ENCODE measurements around the gene OR5B21.

DNA sequence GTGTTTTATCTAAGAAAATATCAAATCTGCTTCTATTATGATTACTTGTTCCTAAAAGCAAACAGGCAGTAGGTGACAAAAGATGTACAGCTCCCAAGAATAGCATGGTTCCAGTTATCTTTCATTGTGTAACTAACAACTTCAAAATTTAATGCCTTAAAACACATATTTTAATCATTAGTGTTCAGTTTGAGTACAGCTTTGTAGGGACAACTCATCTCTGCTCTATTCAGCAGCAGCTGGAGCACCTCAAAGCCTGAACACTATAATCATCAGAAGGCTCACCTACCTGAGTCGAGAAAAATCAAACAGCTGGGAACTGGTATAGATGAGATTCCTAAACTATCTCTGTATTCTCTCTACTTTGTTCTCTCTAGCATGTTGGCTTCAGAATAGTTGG is 41.6 kb downstream of the OR5B21 start:
- TF ChIP-seq, protein P1, sequence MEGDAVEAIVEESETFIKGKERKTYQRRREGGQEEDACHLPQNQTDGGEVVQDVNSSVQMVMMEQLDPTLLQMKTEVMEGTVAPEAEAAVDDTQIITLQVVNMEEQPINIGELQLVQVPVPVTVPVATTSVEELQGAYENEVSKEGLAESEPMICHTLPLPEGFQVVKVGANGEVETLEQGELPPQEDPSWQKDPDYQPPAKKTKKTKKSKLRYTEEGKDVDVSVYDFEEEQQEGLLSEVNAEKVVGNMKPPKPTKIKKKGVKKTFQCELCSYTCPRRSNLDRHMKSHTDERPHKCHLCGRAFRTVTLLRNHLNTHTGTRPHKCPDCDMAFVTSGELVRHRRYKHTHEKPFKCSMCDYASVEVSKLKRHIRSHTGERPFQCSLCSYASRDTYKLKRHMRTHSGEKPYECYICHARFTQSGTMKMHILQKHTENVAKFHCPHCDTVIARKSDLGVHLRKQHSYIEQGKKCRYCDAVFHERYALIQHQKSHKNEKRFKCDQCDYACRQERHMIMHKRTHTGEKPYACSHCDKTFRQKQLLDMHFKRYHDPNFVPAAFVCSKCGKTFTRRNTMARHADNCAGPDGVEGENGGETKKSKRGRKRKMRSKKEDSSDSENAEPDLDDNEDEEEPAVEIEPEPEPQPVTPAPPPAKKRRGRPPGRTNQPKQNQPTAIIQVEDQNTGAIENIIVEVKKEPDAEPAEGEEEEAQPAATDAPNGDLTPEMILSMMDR (IDR thresholded peaks at IDR 0.05): no peak
- no peak for TF ChIP-seq ZFX (IDR thresholded peaks at IDR 0.05; ENCODE audit: borderline replicate concordance)

Measured in 22Rv1 (cell line).